ENCODE results near the gene NR4A3. TPM values are rescaled to one million over a fixed set of nuclear protein-coding genes. Genes with fewer than 3 reads are reported as not detected.

NR4A3 gene
- polyA plus RNA-seq, 2 of the 4 experiments (the other 2 are of a cell fraction): 1.6 to 2.0 TPM

- TF ChIP-seq E2F6 (IDR thresholded peaks at IDR 0.05; ENCODE audit: borderline replicate concordance, low read depth) (no peak), CBX2 (IDR thresholded peaks at IDR 0.05; ENCODE audit: borderline replicate concordance, low read depth) (no peak), PHF8 (IDR thresholded peaks at IDR 0.05; ENCODE audit: borderline replicate concordance, low read depth) (no peak), USF2 (IDR thresholded peaks at IDR 0.05) (no peak), CBX8 (IDR thresholded peaks at IDR 0.05) (no peak), POLR2AphosphoS2 (conservative IDR thresholded peaks at IDR 0.05; ENCODE audit: low read length) (no peak), RFX5 (IDR thresholded peaks at IDR 0.05) (no peak), HOXB5 (CRISPR knock-in tag; IDR thresholded peaks at IDR 0.05) (no peak), JUN (IDR thresholded peaks at IDR 0.05) (no peak), BHLHE40 (IDR thresholded peaks at IDR 0.05; ENCODE audit: low read depth, low read length) (no peak), RARB (CRISPR knock-in tag; IDR thresholded peaks at IDR 0.05) (no peak), FOXS1 (CRISPR knock-in tag; IDR thresholded peaks at IDR 0.05) (no peak), ZSCAN20 (CRISPR knock-in tag; IDR thresholded peaks at IDR 0.05) (no peak), SREBF2 (IDR thresholded peaks at IDR 0.05) (no peak)
Observed at GRCh38 chr9:99860266-99860665, 38.6 kb downstream of the NR4A3 start.

GRCh38 chr9:99863955-99864354 is 42.3 kb downstream of the NR4A3 start:
- CTCF ChIA-PET: no interaction called here
- no peak for FAIRE-seq
- POLR2A ChIA-PET: no interaction called here
- no peak for DNase-seq (ENCODE audit: low read depth in 1 of 2, low spot score in 1 of 2)
- Histone ChIP-seq H3K4me2 (no peak overlapping the region), H3K4me1 (no peaks in the 10 kb centered on the region), H3K4me3 (no peak overlapping the region), H3K9me3 (no peaks in the 10 kb centered on the region), H3K27ac (no peak overlapping the region)
- ATAC-seq: no peak
- 88% methylated on average over 2 of the region's 2 CpGs for WGBS (ENCODE audit: missing lambda C conversion rate)
- no peak for TF ChIP-seq SMC3 (IDR thresholded peaks at IDR 0.05)
- no peak for TF ChIP-seq TP53 (CRISPR knock-in tag; IDR thresholded peaks at IDR 0.05)
- no peak for TF ChIP-seq REST (IDR thresholded peaks at IDR 0.05)
- peak; percentile 62 for TF ChIP-seq MAFK (IDR thresholded peaks at IDR 0.05; ENCODE audit: partially characterized antibody)

More at GRCh38 chr9:99860266-99860665, 38.6 kb downstream of the NR4A3 start:
- WGBS (ENCODE audit: missing lambda C conversion rate): 53% methylated on average over 1 of the region's 1 CpG
- DNase-seq (ENCODE audit: low read depth in 1 of 2, low spot score in 1 of 2): no peak
- Histone ChIP-seq H3K9me3 (no peaks in the 10 kb centered on the region), H3K4me3 (no peak overlapping the region), H3K4me1 (no peaks in the 10 kb centered on the region), H3K4me2 (no peak overlapping the region), H3K27ac (no peak overlapping the region)
- ChIA-PET CTCF (no interaction called here), POLR2A (no interaction called here)
- ATAC-seq: no peak
- FAIRE-seq: no peak

- 69% methylated on average over 2 of the region's 2 CpGs for WGBS (ENCODE audit: missing lambda C conversion rate)
- Histone ChIP-seq H3K4me3 (no peak overlapping the region), H3K4me1 (no peaks in the 10 kb centered on the region), H3K9me3 (no peaks in the 10 kb centered on the region), H3K4me2 (no peak overlapping the region), H3K27ac (no peak overlapping the region)
- CTCF ChIA-PET: interaction anchor here (0.8 to 1.6 kb wide), 4 partner anchors 9 to 163 kb away, joined by 3 to 5 read pairs (median 4); no protein-coding TSS in a partner anchor
- POLR2A ChIA-PET: no interaction called here
- ATAC-seq: no peak
- TF ChIP-seq CHD2 (IDR thresholded peaks at IDR 0.05; ENCODE audit: low read length, partially characterized antibody) (no peak), HOXA7 (CRISPR knock-in tag; IDR thresholded peaks at IDR 0.05) (no peak)
- DNase-seq (ENCODE audit: low read depth in 1 of 2, low spot score in 1 of 2): no peak
- FAIRE-seq: no peak
Observed at GRCh38 chr9:99866398-99866797, 44.7 kb downstream of the NR4A3 start.
